ENCODE measurements around the gene SCARF2. TPM values are rescaled to one million over a fixed set of nuclear protein-coding genes. Genes with fewer than 3 reads are reported as not detected.

Gene SCARF2
- total and polyA plus RNA-seq, 2 of the 8 experiments (the other 6 are each of a cell fraction or from before 2014, with no cell fraction given): 4.2 to 9.8 TPM

- TF ChIP-seq NRF1 (IDR thresholded peaks at IDR 0.05; ENCODE audit: low read depth, low read length): no peak
- no peak for TF ChIP-seq SIX5 (IDR thresholded peaks at IDR 0.05; ENCODE audit: low read depth, low read length)
- no peak for TF ChIP-seq CHD1 (IDR thresholded peaks at IDR 0.05; ENCODE audit: low read depth, low read length)
- no peak for TF ChIP-seq GABPA (IDR thresholded peaks at IDR 0.05; ENCODE audit: borderline replicate concordance, insufficient read depth, low read length)
- TF ChIP-seq NANOG (IDR thresholded peaks at IDR 0.05; ENCODE audit: insufficient read depth, low read depth, low read length, poor library complexity, severe bottlenecking): no peak
- TF ChIP-seq SAP30 (IDR thresholded peaks at IDR 0.05; ENCODE audit: insufficient read depth, insufficient replicate concordance, low read length): no peak
- no peak for TF ChIP-seq POLR2AphosphoS5 (IDR thresholded peaks at IDR 0.05; ENCODE audit: low read depth, low read length)
- no peak for TF ChIP-seq RFX5 (IDR thresholded peaks at IDR 0.05; ENCODE audit: borderline replicate concordance, low read depth, low read length)
- TF ChIP-seq RAD21 (IDR thresholded peaks at IDR 0.05 in 1 of 2, conservative IDR thresholded peaks at IDR 0.05 in 1 of 2; ENCODE audit: low read depth in 2 of 2, low read length in 2 of 2): no peak
- no peak for TF ChIP-seq BRCA1 (IDR thresholded peaks at IDR 0.05; ENCODE audit: low read depth, low read length)
These were observed 11.9 kb downstream of the SCARF2 start (continued) for GRCh38 chr22:20425566-20426258.
